BJ (cell line): ENCODE measurements around the gene CHST8. TPM values are rescaled to one million over a fixed set of nuclear protein-coding genes. Genes with fewer than 3 reads are reported as not detected.

Source experiments
- CTCF ChIA-PET: fragments of 350-600 bp; formaldehyde crosslinking; extraction: SDS; loops from one replicate; lab custom pipeline; 2021; ENCODE audit warnings: antibody characterized with exemption, inconsistent platforms; lab: Yijun Ruan, JAX
- POLR2A ChIA-PET: fragments of 300-600 bp; sonication (Branson Sonifier 250); formaldehyde crosslinking; extraction: SDS; loops from one replicate; lab custom pipeline; 2021; ENCODE audit warnings: antibody characterized with exemption; lab: Charles Lee
- DNase-seq: peaks from one replicate; pipeline ENCODE4 v3.0.0-alpha.2; 2011; ENCODE audit warnings: low read depth
- H3K27me3 ChIP-seq: 2 replicates; pipeline ENCODE4 v1.6.0; 2011; ENCODE audit warnings: low read length; ENCODE audit not compliant: control insufficient read depth, insufficient read depth
- H3K36me3 ChIP-seq: 2 replicates; pipeline ENCODE4 v1.5.1; 2011; ENCODE audit warnings: low read length; ENCODE audit not compliant: control insufficient read depth, insufficient read depth
- H3K4me3 ChIP-seq: 2 replicates; pipeline ENCODE4 v1.5.1; 2011; ENCODE audit warnings: low read depth, mild to moderate bottlenecking, control low read depth, low read length
- CTCF ChIP-seq: IDR thresholded peaks from 2 replicates; pipeline ENCODE4 v1.5.1; 2011; ENCODE audit warnings: low read depth, mild to moderate bottlenecking, control low read depth, inconsistent platforms, low read length, moderate library complexity; ENCODE audit not compliant: insufficient read depth
- polyA plus RNA-seq: library from polyadenylated mRNA; depleted of rRNA; stranded (reverse); fragments of >200 nt; gene quantifications from 2 replicates; pipeline ENCODE4 v1.2.3, GENCODE V29; 2011

Gene CHST8
- polyA plus RNA-seq, 1 experiment, result 0.09 TPM

GRCh38 chr19:33799476-33799875 is 177.7 kb downstream of the CHST8 start:
- TF ChIP-seq CTCF, result no peak
- H3K4me3 ChIP-seq, result no peak overlapping the region
- POLR2A ChIA-PET, result no interaction called here
- CTCF ChIA-PET, result no interaction called here
- no peak for DNase-seq
- H3K36me3 ChIP-seq, result peaks cover 11% of the 10 kb centered on the region
- no peaks in the 10 kb centered on the region for H3K27me3 ChIP-seq

GRCh38 chr19:33800012-33800680 is 178.4 kb downstream of the CHST8 start:
- Histone ChIP-seq H3K36me3 (peaks cover 11% of the 10 kb centered on the region), H3K27me3 (no peaks in the 10 kb centered on the region), H3K4me3 (no peak overlapping the region)
- ChIA-PET POLR2A (no interaction called here), CTCF (no interaction called here)
- TF ChIP-seq CTCF, result no peak
- no peak for DNase-seq

GRCh38 chr19:33801411-33801810 is 179.7 kb downstream of the CHST8 start:
- CTCF ChIA-PET, result interaction anchor here (0.6 to 0.7 kb wide), 2 partner anchors 54 to 149 kb away, joined by 3 read pairs; no protein-coding TSS in a partner anchor
- POLR2A ChIA-PET, result no interaction called here
- H3K36me3 ChIP-seq, result peaks cover 17% of the 10 kb centered on the region
- no peak for DNase-seq
- TF ChIP-seq CTCF, result no peak
- no peaks in the 10 kb centered on the region for H3K27me3 ChIP-seq
- no peak overlapping the region for H3K4me3 ChIP-seq

- DNase-seq, result no peak
- POLR2A ChIA-PET, result no interaction called here
- TF ChIP-seq CTCF, result no peak
- Histone ChIP-seq H3K4me3 (no peak overlapping the region), H3K36me3 (peaks cover 23% of the 10 kb centered on the region), H3K27me3 (no peaks in the 10 kb centered on the region)
- CTCF ChIA-PET, result interaction anchor here (0.6 kb wide), 1 partner anchor 53 kb away, joined by 3 read pairs; no protein-coding TSS in a partner anchor
Observed at GRCh38 chr19:33802001-33802400, 180.2 kb downstream of the CHST8 start.

GRCh38 chr19:33802801-33803200 is 181.0 kb downstream of the CHST8 start:
- Histone ChIP-seq H3K4me3 (no peak overlapping the region), H3K36me3 (peaks cover 24% of the 10 kb centered on the region), H3K27me3 (no peaks in the 10 kb centered on the region)
- DNase-seq, result no peak
- ChIA-PET CTCF (interaction anchor here (1.9 kb wide), 1 partner anchor 25 kb away, joined by 6 read pairs; no protein-coding TSS in a partner anchor), POLR2A (no interaction called here)
- TF ChIP-seq CTCF, result no peak
